ENCODE measurements around the gene ACER2.
"Not testable (repeated sequence)": the region's sequence is repeated elsewhere in the genome, so short reads cannot be mapped to it uniquely, and the experiment has no call there.

ACER2 gene

DNA sequence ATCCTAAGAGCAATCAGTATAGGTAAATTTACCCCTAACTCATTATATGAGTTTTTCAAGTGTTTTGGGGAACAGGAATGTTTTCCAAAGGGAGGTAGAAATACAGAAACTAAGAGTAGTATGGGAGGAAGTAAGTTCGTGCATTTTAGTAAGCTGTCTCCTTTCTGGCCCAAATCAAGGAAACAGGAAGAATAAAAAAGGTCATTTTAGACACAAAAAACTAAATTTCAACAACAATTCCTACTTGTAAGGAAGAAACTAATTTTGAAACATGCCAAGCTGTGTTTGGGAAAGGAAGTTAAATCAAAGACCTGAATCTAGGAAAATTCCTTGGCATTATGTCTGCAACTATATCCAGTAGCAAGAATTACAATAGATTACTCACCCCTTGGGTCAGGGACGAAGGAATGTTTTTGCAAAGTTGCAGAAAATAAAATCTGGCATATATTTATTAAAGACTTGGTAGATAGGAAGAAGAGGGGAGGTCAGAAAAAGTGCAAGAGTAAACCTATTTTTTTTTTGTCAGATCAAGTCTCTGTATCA is 22.2 kb upstream of the ACER2 start:
- DNase-seq (ENCODE audit: insufficient read length, low spot score), result no peak
- no peak for FAIRE-seq
- TF ChIP-seq CTCF (IDR thresholded peaks at IDR 0.05; ENCODE audit: insufficient read depth, missing control alignments), result no peak

DNA sequence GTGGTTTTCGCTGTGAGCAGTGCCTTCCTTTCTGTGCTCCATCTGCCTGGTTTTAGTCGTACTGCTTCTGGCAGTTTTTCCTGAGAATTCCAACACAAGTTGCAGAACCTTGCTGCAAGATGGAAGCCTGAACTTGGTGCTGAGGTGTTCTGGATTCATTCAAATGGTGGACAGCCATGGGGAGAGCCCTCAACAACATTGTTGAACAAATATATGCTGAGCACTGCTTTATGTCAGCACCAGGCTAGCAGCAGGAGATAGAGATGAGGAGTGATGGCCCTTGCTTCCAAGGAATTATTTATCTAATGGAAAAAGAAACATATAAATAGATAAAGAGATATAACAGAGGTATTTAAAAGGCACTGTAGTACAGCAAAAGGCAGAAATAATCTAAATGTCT is 21.5 kb upstream of the ACER2 start:
- no peak for FAIRE-seq
- TF ChIP-seq CTCF (IDR thresholded peaks at IDR 0.05; ENCODE audit: insufficient read depth, missing control alignments), result no peak
- no peak for DNase-seq (ENCODE audit: insufficient read length, low spot score)

DNA sequence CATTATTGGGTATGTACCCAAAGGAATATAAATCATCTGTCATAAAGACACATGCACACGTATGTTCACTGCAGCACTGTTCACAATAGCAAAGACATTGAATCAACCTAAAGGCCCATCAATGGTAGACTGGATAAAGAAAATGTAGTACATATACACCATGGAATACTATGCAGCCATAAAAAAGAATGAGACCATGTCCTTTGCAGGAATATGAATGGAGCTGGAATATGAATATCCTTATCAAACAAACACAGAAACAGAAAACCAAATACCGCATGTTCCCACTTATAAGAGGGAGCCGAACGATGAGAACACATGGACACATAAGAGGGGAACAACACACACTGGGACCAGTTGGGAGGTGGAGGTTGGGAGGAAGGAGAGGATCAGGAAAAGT is 19.3 kb upstream of the ACER2 start:
- not testable (repeated sequence) for FAIRE-seq; DNase-seq (ENCODE audit: insufficient read length, low spot score)

- no peak for DNase-seq (ENCODE audit: insufficient read length, low spot score)
- no peak for TF ChIP-seq CTCF (IDR thresholded peaks at IDR 0.05; ENCODE audit: insufficient read depth, missing control alignments)
- no peak for FAIRE-seq
These were observed 11.0 kb upstream of the ACER2 start for GRCh38 chr9:19397845-19398244.

- not testable (repeated sequence) for DNase-seq (ENCODE audit: insufficient read length, low spot score); FAIRE-seq
These were observed 5.6 kb upstream of the ACER2 start for GRCh38 chr9:19403231-19403630.

GRCh38 chr9:19404283-19405075 is 4.3 kb upstream of the ACER2 start:
- TF ChIP-seq CTCF (IDR thresholded peaks at IDR 0.05; ENCODE audit: insufficient read depth, missing control alignments), result no peak
- no peak for DNase-seq (ENCODE audit: insufficient read length, low spot score)
- FAIRE-seq, result no peak

GRCh38 chr9:19405771-19406170 is 3.0 kb upstream of the ACER2 start:
- TF ChIP-seq CTCF (IDR thresholded peaks at IDR 0.05; ENCODE audit: insufficient read depth, missing control alignments), result no peak
- DNase-seq (ENCODE audit: insufficient read length, low spot score), result peak; percentile 46
- FAIRE-seq, result peak; percentile 32

DNA sequence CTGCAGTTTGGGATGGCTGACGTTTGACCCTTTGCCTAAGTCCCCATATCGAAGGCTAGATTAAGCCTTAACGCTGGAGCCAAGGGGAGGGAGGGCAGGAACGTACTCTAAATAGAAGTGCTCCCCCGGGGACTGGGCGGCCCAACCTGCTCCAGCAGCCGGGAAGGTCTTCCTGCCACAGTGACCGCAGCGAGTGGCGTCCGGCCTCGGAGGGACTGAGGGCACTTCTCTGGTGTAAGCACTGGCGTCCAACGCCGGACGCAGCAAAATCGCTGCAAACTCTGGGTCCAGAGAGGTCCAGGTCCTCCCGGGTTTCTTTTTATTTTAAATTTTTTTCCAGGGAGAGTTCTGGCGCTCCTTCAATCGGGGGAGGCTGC is 505 bp upstream of the ACER2 start:
- FAIRE-seq, result no peak
- no peak for DNase-seq (ENCODE audit: insufficient read length, low spot score)
- TF ChIP-seq CTCF (IDR thresholded peaks at IDR 0.05; ENCODE audit: insufficient read depth, missing control alignments), result no peak

Measured in D721Med (cell line).